ENCODE results near the gene BRIP1.
A peak's percentile ranks its signal among the peaks of the same experiment; 100 is the strongest.

The BRIP1 gene

DNA sequence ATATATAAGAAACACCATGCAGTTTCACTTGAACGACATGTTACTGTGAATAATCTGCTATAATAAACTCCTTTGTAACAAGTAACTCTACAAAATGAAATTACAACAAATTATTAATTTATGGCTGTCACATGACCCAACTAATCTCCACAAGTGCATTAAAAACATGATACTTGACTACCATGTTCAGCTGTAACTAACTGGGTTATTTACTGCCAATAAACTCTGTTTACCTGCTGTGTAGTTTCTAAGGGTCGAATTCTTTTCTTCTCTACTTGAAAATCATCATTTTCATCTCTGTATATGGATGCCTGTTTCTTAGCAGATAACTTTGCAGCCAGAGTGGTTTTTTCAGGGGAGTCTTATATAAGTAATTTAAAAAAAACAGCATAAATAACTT is 14.4 kb downstream of the BRIP1 start (continued):
- TF ChIP-seq ZBTB10 (tag by site-specific recombination; IDR thresholded peaks at IDR 0.05) (no peak), MYNN (tag by site-specific recombination; IDR thresholded peaks at IDR 0.05; ENCODE audit: borderline replicate concordance) (no peak), SP3 (tag by site-specific recombination; IDR thresholded peaks at IDR 0.05) (no peak), ZNF530 (tag by site-specific recombination; IDR thresholded peaks at IDR 0.05; ENCODE audit: low read depth) (no peak), ZNF664 (tag by site-specific recombination; IDR thresholded peaks at IDR 0.05) (no peak), ZNF426 (tag by site-specific recombination; IDR thresholded peaks at IDR 0.05) (no peak), TSHZ1 (tag by site-specific recombination; IDR thresholded peaks at IDR 0.05; ENCODE audit: borderline replicate concordance) (no peak), ZNF423 (tag by site-specific recombination; IDR thresholded peaks at IDR 0.05) (no peak)

DNA sequence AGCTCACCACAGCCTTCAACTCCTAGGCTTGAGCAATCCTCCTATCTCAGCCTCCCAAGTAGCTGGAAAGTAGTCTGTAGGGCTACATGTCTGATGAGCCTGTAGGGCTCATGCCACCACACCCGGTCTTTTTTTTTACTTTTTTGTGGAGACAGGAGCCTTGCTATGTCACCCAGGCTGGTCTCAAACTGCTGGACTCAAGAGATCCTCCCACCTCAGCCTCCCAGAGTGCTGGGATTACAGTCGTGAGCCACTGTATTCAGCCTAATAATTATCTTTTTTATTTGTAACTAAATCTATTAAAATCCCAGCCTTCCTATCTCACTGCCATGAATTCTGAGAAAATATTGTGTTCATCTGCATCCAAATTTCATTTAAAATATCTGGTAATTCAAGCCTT is 15.1 kb downstream of the BRIP1 start:
- H3K4me1 ChIP-seq (ENCODE audit: control insufficient read depth, insufficient read depth, low read length), result no peaks in the 10 kb centered on the region
- no peaks in the 10 kb centered on the region for H3K9me3 ChIP-seq (ENCODE audit: control insufficient read depth, insufficient read depth, low read depth, low read length)
- no peak for TF ChIP-seq ZNF214 (tag by site-specific recombination; IDR thresholded peaks at IDR 0.05; ENCODE audit: borderline replicate concordance)
- no peak for TF ChIP-seq ZNF621 (tag by site-specific recombination; IDR thresholded peaks at IDR 0.05)
- no peak for TF ChIP-seq KLF8 (tag by site-specific recombination; IDR thresholded peaks at IDR 0.05)
- TF ChIP-seq ZBTB7A (tag by site-specific recombination; IDR thresholded peaks at IDR 0.05; ENCODE audit: low read depth), result no peak
- no peak for TF ChIP-seq EGR2 (tag by site-specific recombination; IDR thresholded peaks at IDR 0.05; ENCODE audit: low read depth)
- TF ChIP-seq BCL11B (tag by site-specific recombination; IDR thresholded peaks at IDR 0.05; ENCODE audit: low read depth), result no peak
- TF ChIP-seq AEBP2 (tag by site-specific recombination; IDR thresholded peaks at IDR 0.05; ENCODE audit: borderline replicate concordance), result no peak
- POLR2A ChIA-PET, result no interaction called here
- no peak overlapping the region for H3K27ac ChIP-seq (ENCODE audit: extremely low read depth, low read depth, low read length)
- CTCF ChIA-PET, result interaction anchor here (0.8 kb wide), 1 partner anchor 12 kb away, joined by 3 read pairs; no protein-coding TSS in a partner anchor
- H3K36me3 ChIP-seq (ENCODE audit: control insufficient read depth in 2 of 2, insufficient read depth in 1 of 2, low read length in 2 of 2), result peaks cover 73 to 74% of the 10 kb centered on the region in 2 experiments
- no peak overlapping the region for H3K4me3 ChIP-seq (ENCODE audit: low read depth, low read length)

- Histone ChIP-seq H3K9me3 (ENCODE audit: control insufficient read depth, insufficient read depth, low read depth, low read length) (no peaks in the 10 kb centered on the region), H3K27ac (ENCODE audit: extremely low read depth, low read depth, low read length) (no peak overlapping the region), H3K4me3 (ENCODE audit: low read depth, low read length) (no peak overlapping the region), H3K36me3 (ENCODE audit: control insufficient read depth in 2 of 2, insufficient read depth in 1 of 2, low read length in 2 of 2) (peaks cover 73% of the 10 kb centered on the region in 2 experiments), H3K4me1 (ENCODE audit: control insufficient read depth, insufficient read depth, low read length) (no peaks in the 10 kb centered on the region)
- ChIA-PET POLR2A (no interaction called here), CTCF (no interaction called here)
- no peak for TF ChIP-seq OVOL3 (tag by site-specific recombination; IDR thresholded peaks at IDR 0.05)
- no peak for TF ChIP-seq ZNF707 (tag by site-specific recombination; IDR thresholded peaks at IDR 0.05)
- peak; percentile 85 for TF ChIP-seq ZFP37 (tag by site-specific recombination; IDR thresholded peaks at IDR 0.05)
Observed at GRCh38 chr17:61847659-61848058, 15.7 kb downstream of the BRIP1 start.
